Measurements from ENCODE around the gene PROKR1. TPM values are rescaled to one million over a fixed set of nuclear protein-coding genes. Genes with fewer than 3 reads are reported as not detected.

The PROKR1 gene
- total RNA-seq, 1 experiment from 2014 or later, result not detected

DNA sequence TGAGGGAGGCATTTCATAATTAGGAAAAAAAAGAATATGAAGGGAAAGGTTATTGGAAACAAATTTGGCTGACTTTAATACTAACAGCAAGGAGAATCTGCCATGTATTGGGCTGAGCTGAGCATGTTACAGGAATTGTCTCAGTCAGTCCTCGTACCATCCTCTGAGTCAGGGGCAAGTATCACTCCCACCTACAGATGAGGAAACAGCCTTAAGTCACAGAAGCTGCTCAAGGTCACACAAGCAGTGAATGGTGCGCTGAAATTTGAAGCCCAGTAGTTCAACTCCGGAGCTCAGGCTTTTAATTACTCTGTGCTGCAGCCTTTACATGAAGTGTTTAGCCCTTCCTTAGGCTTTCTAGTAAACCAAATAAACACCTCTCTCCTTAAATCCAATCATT lies 17.3 kb downstream of the PROKR1 start:
- Histone ChIP-seq H3K9me2 (replicated peaks; ENCODE audit: insufficient read depth, low read length) (no peaks in the 10 kb centered on the region), H3K79me2 (ENCODE audit: low read length) (no peaks in the 10 kb centered on the region), H4K20me1 (ENCODE audit: insufficient read depth, low read depth, low read length) (no peaks in the 10 kb centered on the region), H2AFZ (ENCODE audit: low read length) (no peak overlapping the region), H3K9ac (ENCODE audit: low read length) (no peak overlapping the region), H3K9me3 (ENCODE audit: low read length) (no peaks in the 10 kb centered on the region), H3K4me1 (ENCODE audit: low read length) (peaks cover 20% of the 10 kb centered on the region), H3K36me3 (ENCODE audit: insufficient read depth, low read length) (no peaks in the 10 kb centered on the region), H3K27ac (ENCODE audit: low read length) (no peak overlapping the region), H3K27me3 (ENCODE audit: low read length) (no peaks in the 10 kb centered on the region), H3K4me2 (ENCODE audit: low read depth, low read length, poor library complexity, severe bottlenecking) (no peak overlapping the region), H3K4me3 (ENCODE audit: low read length) (no peak overlapping the region)
- no peak for DNase-seq

DNA sequence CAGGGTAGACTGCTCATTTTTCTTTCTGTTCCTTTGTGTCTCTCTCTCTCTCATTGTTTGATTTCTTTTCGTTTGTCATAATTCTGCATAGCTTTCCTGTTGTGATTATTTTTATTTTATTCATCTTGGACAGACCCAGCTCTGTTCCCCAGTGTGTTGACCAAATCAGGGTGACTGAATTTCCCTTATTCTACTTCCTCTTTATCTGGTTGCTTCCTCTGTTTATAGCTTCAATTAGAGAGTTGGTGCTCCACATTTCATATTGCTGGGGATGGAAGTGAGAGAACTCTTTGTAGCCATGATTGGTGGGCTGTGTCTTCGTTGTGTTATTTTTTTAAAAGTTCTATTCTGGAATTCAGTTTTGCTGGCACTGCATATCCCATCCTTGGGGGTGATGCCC lies 19.1 kb downstream of the PROKR1 start:
- Histone ChIP-seq H2AFZ (ENCODE audit: low read length) (peak overlapping the region; percentile 76), H3K4me3 (ENCODE audit: low read length) (peak overlapping the region; percentile 12; the same call in 1 of the 2 replicates), H3K9me2 (replicated peaks; ENCODE audit: insufficient read depth, low read length) (no peaks in the 10 kb centered on the region), H3K27ac (ENCODE audit: low read length) (no peak overlapping the region), H3K9me3 (ENCODE audit: low read length) (0 out of 2 replicates have a peak, but pooled peaks cover 4% of the 10 kb centered on the region), H3K4me1 (ENCODE audit: low read length) (peaks cover 20% of the 10 kb centered on the region), H3K79me2 (ENCODE audit: low read length) (no peaks in the 10 kb centered on the region), H3K4me2 (ENCODE audit: low read depth, low read length, poor library complexity, severe bottlenecking) (peak overlapping the region; percentile 44), H4K20me1 (ENCODE audit: insufficient read depth, low read depth, low read length) (no peaks in the 10 kb centered on the region), H3K9ac (ENCODE audit: low read length) (peak overlapping the region; percentile 19; the same call in 1 of the 2 replicates), H3K36me3 (ENCODE audit: insufficient read depth, low read length) (no peaks in the 10 kb centered on the region; the same call in 1 of the 2 replicates), H3K27me3 (ENCODE audit: low read length) (no peaks in the 10 kb centered on the region)
- DNase-seq, result peak; percentile 77

DNA sequence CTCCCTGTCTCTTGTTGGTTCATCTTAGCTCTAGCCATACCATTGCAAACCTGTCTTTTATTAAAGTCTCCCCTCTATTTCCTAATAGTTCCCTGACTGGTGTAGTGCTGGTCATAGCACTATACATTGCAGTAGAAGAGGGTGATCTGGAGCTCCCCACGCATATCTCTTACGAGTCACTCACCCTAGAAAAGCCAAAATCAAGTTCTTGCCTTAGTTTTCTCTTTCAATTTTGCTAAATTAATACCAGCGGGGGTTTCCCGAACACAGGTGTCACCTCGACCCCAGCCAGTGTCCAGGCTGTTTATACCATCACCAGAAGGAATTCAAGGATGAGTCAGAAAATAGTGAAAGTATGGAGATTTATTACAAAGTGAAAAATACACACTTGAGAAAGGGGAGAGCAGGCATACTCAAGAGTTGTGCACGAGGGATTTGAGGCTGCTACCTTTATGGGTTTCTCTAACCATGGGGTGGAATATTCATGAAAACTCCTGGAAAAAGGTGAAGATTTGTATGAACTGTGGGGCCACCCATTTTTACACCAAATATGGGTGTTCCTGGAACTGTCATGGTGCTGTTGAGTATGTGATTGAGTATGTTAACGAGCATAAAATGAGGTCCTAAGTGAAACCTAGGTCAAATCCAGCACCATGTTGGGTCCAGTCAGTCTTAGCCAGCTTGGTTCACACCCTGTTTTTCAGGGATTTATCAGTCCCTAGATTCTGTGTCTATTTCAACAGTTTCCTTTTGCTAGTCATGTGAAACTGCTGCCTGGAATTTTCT lies 20.2 kb downstream of the PROKR1 start:
- Histone ChIP-seq H3K4me3 (ENCODE audit: low read length) (no peak overlapping the region), H3K27ac (ENCODE audit: low read length) (no peak overlapping the region), H3K9me3 (ENCODE audit: low read length) (0 out of 2 replicates have a peak, but pooled peaks cover 4% of the 10 kb centered on the region), H3K27me3 (ENCODE audit: low read length) (no peaks in the 10 kb centered on the region), H3K4me2 (ENCODE audit: low read depth, low read length, poor library complexity, severe bottlenecking) (no peak overlapping the region), H3K79me2 (ENCODE audit: low read length) (no peaks in the 10 kb centered on the region), H3K4me1 (ENCODE audit: low read length) (peaks cover 20% of the 10 kb centered on the region), H4K20me1 (ENCODE audit: insufficient read depth, low read depth, low read length) (no peaks in the 10 kb centered on the region), H3K9me2 (replicated peaks; ENCODE audit: insufficient read depth, low read length) (no peaks in the 10 kb centered on the region), H2AFZ (ENCODE audit: low read length) (peak overlapping the region; percentile 76; the same call in 1 of the 2 replicates), H3K36me3 (ENCODE audit: insufficient read depth, low read length) (no peaks in the 10 kb centered on the region; the same call in 1 of the 2 replicates), H3K9ac (ENCODE audit: low read length) (no peak overlapping the region)
- no peak for DNase-seq

DNA sequence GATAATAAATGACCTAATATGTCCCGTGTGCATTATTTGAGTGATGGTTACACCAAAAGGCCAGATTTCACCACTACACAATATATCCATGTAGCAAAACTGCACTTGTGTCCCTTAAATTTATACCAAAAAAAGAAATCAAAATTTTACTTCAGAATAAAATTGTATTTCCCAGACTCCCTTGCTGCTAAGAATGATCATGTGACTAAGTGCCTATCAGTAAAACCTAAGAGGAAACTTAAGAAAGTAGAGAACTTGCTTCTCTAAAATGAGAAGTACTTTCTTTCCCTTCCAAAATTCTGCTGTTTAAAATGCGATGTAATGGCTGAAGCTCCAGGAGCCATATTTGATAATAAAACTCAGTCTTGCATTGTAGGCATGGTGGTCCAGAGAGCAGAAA lies 24.0 kb downstream of the PROKR1 start:
- no peak overlapping the region for H3K27ac ChIP-seq (ENCODE audit: low read length)
- peaks cover 32% of the 10 kb centered on the region for H3K4me1 ChIP-seq (ENCODE audit: low read length)
- H3K27me3 ChIP-seq (ENCODE audit: low read length), result no peaks in the 10 kb centered on the region
- no peaks in the 10 kb centered on the region for H3K9me2 ChIP-seq (replicated peaks; ENCODE audit: insufficient read depth, low read length)
- no peak overlapping the region for H3K9ac ChIP-seq (ENCODE audit: low read length)
- H3K79me2 ChIP-seq (ENCODE audit: low read length), result no peaks in the 10 kb centered on the region
- H3K4me2 ChIP-seq (ENCODE audit: low read depth, low read length, poor library complexity, severe bottlenecking), result no peak overlapping the region
- no peak overlapping the region for H2AFZ ChIP-seq (ENCODE audit: low read length)
- no peaks in the 10 kb centered on the region; the same call in 1 of the 2 replicates for H3K36me3 ChIP-seq (ENCODE audit: insufficient read depth, low read length)
- 0 out of 2 replicates have a peak, but pooled peaks cover 4% of the 10 kb centered on the region for H3K9me3 ChIP-seq (ENCODE audit: low read length)
- no peak for DNase-seq
- H4K20me1 ChIP-seq (ENCODE audit: insufficient read depth, low read depth, low read length), result no peaks in the 10 kb centered on the region
- H3K4me3 ChIP-seq (ENCODE audit: low read length), result no peak overlapping the region

DNA sequence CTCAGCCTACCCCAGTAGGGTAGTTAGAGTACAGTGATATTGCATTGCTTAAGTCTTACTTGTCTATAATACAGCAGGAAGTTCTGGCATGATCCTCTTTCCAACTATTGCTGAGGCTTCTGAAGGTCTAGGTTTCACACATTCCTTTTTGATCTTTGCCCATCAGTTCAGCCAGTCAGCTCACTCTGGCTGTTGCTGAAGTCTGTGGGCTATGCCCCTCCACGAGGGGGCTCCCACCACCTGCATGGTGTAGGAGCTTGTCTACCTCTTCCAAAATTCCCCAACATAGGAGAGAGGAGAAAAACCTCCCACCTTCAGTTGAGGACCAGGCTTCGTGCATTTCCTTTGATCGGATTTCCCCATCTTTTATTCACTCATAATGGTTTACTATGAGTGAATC lies 26.3 kb downstream of the PROKR1 start:
- no peak overlapping the region for H3K4me2 ChIP-seq (ENCODE audit: low read depth, low read length, poor library complexity, severe bottlenecking)
- no peaks in the 10 kb centered on the region for H3K79me2 ChIP-seq (ENCODE audit: low read length)
- H3K9me2 ChIP-seq (replicated peaks; ENCODE audit: insufficient read depth, low read length), result no peaks in the 10 kb centered on the region
- H3K9ac ChIP-seq (ENCODE audit: low read length), result no peak overlapping the region
- DNase-seq, result peak; percentile 66
- 0 out of 2 replicates have a peak overlapping the region, but pooled peaks have one; percentile 41 for H2AFZ ChIP-seq (ENCODE audit: low read length)
- peaks cover 33% of the 10 kb centered on the region for H3K4me1 ChIP-seq (ENCODE audit: low read length)
- no peaks in the 10 kb centered on the region; the same call in 1 of the 2 replicates for H3K36me3 ChIP-seq (ENCODE audit: insufficient read depth, low read length)
- H3K4me3 ChIP-seq (ENCODE audit: low read length), result no peak overlapping the region
- H3K9me3 ChIP-seq (ENCODE audit: low read length), result peaks cover 4% of the 10 kb centered on the region; the same call in 1 of the 2 replicates
- no peak overlapping the region for H3K27ac ChIP-seq (ENCODE audit: low read length)
- no peaks in the 10 kb centered on the region for H4K20me1 ChIP-seq (ENCODE audit: insufficient read depth, low read depth, low read length)
- H3K27me3 ChIP-seq (ENCODE audit: low read length), result no peaks in the 10 kb centered on the region

DNA sequence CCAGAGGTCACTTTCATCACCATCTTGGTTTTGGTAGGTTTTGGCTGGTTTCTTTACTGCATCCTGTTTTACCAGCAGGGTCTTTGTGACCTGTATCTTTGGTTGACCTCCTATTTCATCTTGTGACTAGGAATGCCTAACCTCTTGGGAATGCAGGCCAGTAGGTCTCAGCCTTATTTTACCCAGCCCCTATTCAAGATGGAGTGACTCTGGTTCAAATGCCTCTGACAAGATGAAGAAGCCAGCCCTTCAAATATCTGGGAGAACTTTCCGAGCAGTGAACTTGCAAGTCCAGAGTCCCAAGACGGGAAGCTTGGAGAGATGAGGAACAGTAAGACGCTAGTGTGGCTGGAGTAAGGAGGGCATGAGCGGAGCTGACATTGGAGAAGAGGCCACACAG lies 28.6 kb downstream of the PROKR1 start:
- no peak for DNase-seq
- no peak overlapping the region for H3K4me2 ChIP-seq (ENCODE audit: low read depth, low read length, poor library complexity, severe bottlenecking)
- no peaks in the 10 kb centered on the region for H4K20me1 ChIP-seq (ENCODE audit: insufficient read depth, low read depth, low read length)
- no peaks in the 10 kb centered on the region for H3K79me2 ChIP-seq (ENCODE audit: low read length)
- no peaks in the 10 kb centered on the region for H3K27me3 ChIP-seq (ENCODE audit: low read length)
- peaks cover 8% of the 10 kb centered on the region; the same call in 1 of the 2 replicates for H3K9me3 ChIP-seq (ENCODE audit: low read length)
- no peaks in the 10 kb centered on the region for H3K36me3 ChIP-seq (ENCODE audit: insufficient read depth, low read length)
- no peak overlapping the region for H3K27ac ChIP-seq (ENCODE audit: low read length)
- H2AFZ ChIP-seq (ENCODE audit: low read length), result peak overlapping the region; percentile 8; the same call in 1 of the 2 replicates
- H3K4me3 ChIP-seq (ENCODE audit: low read length), result no peak overlapping the region
- no peaks in the 10 kb centered on the region for H3K9me2 ChIP-seq (replicated peaks; ENCODE audit: insufficient read depth, low read length)
- H3K9ac ChIP-seq (ENCODE audit: low read length), result no peak overlapping the region
- peaks cover 33% of the 10 kb centered on the region for H3K4me1 ChIP-seq (ENCODE audit: low read length)

DNA sequence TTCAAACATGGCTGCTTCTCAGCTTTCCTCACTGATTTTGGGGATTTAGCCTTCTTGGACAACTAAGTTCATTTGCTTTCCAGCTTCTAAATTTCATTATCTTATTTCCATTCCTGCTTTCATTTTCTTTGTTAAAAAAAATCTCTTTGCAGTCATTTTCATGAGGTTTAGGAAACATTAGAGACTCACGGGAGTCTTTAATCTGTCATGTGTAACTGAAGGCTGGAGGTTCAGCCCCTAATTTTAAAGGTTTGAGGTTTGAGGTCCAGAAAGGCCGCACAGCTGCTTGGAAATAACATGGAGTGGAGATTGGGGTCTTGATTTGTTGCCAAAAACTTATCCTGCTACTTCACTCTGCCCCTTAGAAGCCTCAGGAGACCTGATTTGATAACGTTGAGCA lies 30.3 kb downstream of the PROKR1 start:
- Histone ChIP-seq H4K20me1 (ENCODE audit: insufficient read depth, low read depth, low read length) (no peaks in the 10 kb centered on the region), H3K9ac (ENCODE audit: low read length) (no peak overlapping the region), H3K4me1 (ENCODE audit: low read length) (peaks cover 33% of the 10 kb centered on the region), H3K79me2 (ENCODE audit: low read length) (no peaks in the 10 kb centered on the region), H2AFZ (ENCODE audit: low read length) (peak overlapping the region; percentile 53; the same call in 1 of the 2 replicates), H3K9me2 (replicated peaks; ENCODE audit: insufficient read depth, low read length) (no peaks in the 10 kb centered on the region), H3K27me3 (ENCODE audit: low read length) (no peaks in the 10 kb centered on the region), H3K4me3 (ENCODE audit: low read length) (no peak overlapping the region), H3K9me3 (ENCODE audit: low read length) (peaks cover 3% of the 10 kb centered on the region; the same call in 1 of the 2 replicates), H3K27ac (ENCODE audit: low read length) (no peak overlapping the region), H3K36me3 (ENCODE audit: insufficient read depth, low read length) (no peaks in the 10 kb centered on the region), H3K4me2 (ENCODE audit: low read depth, low read length, poor library complexity, severe bottlenecking) (no peak overlapping the region)
- no peak for DNase-seq

DNA sequence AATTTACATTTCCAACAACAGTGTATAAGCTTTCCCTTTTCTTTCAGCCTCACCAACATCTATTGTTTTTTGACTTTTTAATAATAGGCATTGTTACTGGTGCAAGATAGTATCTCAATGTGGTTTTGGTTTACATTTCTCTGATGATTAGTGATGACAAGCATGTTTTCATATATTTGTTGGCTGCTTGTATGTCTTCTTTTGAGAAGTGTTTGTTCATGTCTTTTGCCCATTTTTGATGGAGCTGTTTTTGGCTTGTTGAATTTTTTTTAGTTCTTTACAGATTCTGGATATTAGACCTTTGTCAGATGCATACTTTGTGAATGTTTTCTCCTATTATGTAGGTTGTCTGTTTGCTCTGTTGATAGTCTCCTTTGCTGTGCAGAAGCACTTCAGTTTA lies 32.1 kb downstream of the PROKR1 start:
- no peak overlapping the region for H3K27ac ChIP-seq (ENCODE audit: low read length)
- DNase-seq, result no peak
- H3K4me2 ChIP-seq (ENCODE audit: low read depth, low read length, poor library complexity, severe bottlenecking), result no peak overlapping the region
- H3K4me3 ChIP-seq (ENCODE audit: low read length), result no peak overlapping the region
- no peaks in the 10 kb centered on the region for H3K27me3 ChIP-seq (ENCODE audit: low read length)
- H3K9ac ChIP-seq (ENCODE audit: low read length), result no peak overlapping the region
- H4K20me1 ChIP-seq (ENCODE audit: insufficient read depth, low read depth, low read length), result no peaks in the 10 kb centered on the region
- H3K4me1 ChIP-seq (ENCODE audit: low read length), result peaks cover 23% of the 10 kb centered on the region
- H3K9me3 ChIP-seq (ENCODE audit: low read length), result peaks cover 3% of the 10 kb centered on the region; the same call in 1 of the 2 replicates
- H3K79me2 ChIP-seq (ENCODE audit: low read length), result no peaks in the 10 kb centered on the region
- no peaks in the 10 kb centered on the region for H3K9me2 ChIP-seq (replicated peaks; ENCODE audit: insufficient read depth, low read length)
- no peaks in the 10 kb centered on the region for H3K36me3 ChIP-seq (ENCODE audit: insufficient read depth, low read length)
- H2AFZ ChIP-seq (ENCODE audit: low read length), result no peak overlapping the region
